ENCODE results near the gene FAM222A.

Gene FAM222A

GRCh38 chr12:109783965-109784244, 70.3 kb downstream of the FAM222A start:
- Histone ChIP-seq H3K4me3 (replicated peaks; ENCODE audit: insufficient read depth, low read length) (no peak overlapping the region), H3K27ac (replicated peaks) (no peak overlapping the region), H3K27me3 (ENCODE audit: insufficient read depth, poor library complexity, severe bottlenecking) (no peaks in the 10 kb centered on the region)
- no peak for DNase-seq (ENCODE audit: low read depth in 1 of 2, low spot score in 1 of 2)
- TF ChIP-seq, protein P1, sequence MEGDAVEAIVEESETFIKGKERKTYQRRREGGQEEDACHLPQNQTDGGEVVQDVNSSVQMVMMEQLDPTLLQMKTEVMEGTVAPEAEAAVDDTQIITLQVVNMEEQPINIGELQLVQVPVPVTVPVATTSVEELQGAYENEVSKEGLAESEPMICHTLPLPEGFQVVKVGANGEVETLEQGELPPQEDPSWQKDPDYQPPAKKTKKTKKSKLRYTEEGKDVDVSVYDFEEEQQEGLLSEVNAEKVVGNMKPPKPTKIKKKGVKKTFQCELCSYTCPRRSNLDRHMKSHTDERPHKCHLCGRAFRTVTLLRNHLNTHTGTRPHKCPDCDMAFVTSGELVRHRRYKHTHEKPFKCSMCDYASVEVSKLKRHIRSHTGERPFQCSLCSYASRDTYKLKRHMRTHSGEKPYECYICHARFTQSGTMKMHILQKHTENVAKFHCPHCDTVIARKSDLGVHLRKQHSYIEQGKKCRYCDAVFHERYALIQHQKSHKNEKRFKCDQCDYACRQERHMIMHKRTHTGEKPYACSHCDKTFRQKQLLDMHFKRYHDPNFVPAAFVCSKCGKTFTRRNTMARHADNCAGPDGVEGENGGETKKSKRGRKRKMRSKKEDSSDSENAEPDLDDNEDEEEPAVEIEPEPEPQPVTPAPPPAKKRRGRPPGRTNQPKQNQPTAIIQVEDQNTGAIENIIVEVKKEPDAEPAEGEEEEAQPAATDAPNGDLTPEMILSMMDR (IDR thresholded peaks at IDR 0.05; ENCODE audit: insufficient read depth, low read length), result no peak
- no peak for TF ChIP-seq REST (IDR thresholded peaks at IDR 0.05; ENCODE audit: insufficient replicate concordance, low read depth)
- TF ChIP-seq GABPA (IDR thresholded peaks at IDR 0.05; ENCODE audit: low read depth), result no peak
- TF ChIP-seq SPI1 (IDR thresholded peaks at IDR 0.05; ENCODE audit: borderline replicate concordance, low read depth), result no peak
- TF ChIP-seq POLR2AphosphoS5 (IDR thresholded peaks at IDR 0.05; ENCODE audit: low read depth), result no peak

GRCh38 chr12:109785854-109786253, 72.2 kb downstream of the FAM222A start:
- no peak overlapping the region for H3K4me3 ChIP-seq (replicated peaks; ENCODE audit: insufficient read depth, low read length)
- no peak overlapping the region for H3K27ac ChIP-seq (replicated peaks)
- TF ChIP-seq POLR2AphosphoS5 (IDR thresholded peaks at IDR 0.05; ENCODE audit: low read depth) (no peak), REST (IDR thresholded peaks at IDR 0.05; ENCODE audit: insufficient replicate concordance, low read depth) (no peak), GABPA (IDR thresholded peaks at IDR 0.05; ENCODE audit: low read depth) (no peak), SPI1 (IDR thresholded peaks at IDR 0.05; ENCODE audit: borderline replicate concordance, low read depth) (no peak)
- TF ChIP-seq, protein P1 (IDR thresholded peaks at IDR 0.05; ENCODE audit: insufficient read depth, low read length), result no peak
- no peaks in the 10 kb centered on the region for H3K27me3 ChIP-seq (ENCODE audit: insufficient read depth, poor library complexity, severe bottlenecking)
- DNase-seq (ENCODE audit: low read depth in 1 of 2, low spot score in 1 of 2), result no peak

GRCh38 chr12:109786799-109787198, 73.2 kb downstream of the FAM222A start:
- DNase-seq (ENCODE audit: low read depth in 1 of 2, low spot score in 1 of 2), result no peak
- Histone ChIP-seq H3K27me3 (ENCODE audit: insufficient read depth, poor library complexity, severe bottlenecking) (no peaks in the 10 kb centered on the region), H3K27ac (replicated peaks) (no peak overlapping the region), H3K4me3 (replicated peaks; ENCODE audit: insufficient read depth, low read length) (no peak overlapping the region)
- TF ChIP-seq SPI1 (IDR thresholded peaks at IDR 0.05; ENCODE audit: borderline replicate concordance, low read depth) (no peak), POLR2AphosphoS5 (IDR thresholded peaks at IDR 0.05; ENCODE audit: low read depth) (no peak), GABPA (IDR thresholded peaks at IDR 0.05; ENCODE audit: low read depth) (no peak), REST (IDR thresholded peaks at IDR 0.05; ENCODE audit: insufficient replicate concordance, low read depth) (no peak)
- TF ChIP-seq, protein P1 (IDR thresholded peaks at IDR 0.05; ENCODE audit: insufficient read depth, low read length), result no peak
